ENCODE data around the gene CEP104.

The CEP104 gene

GRCh38 chr1:3762873-3763228, 94.2 kb downstream of the CEP104 start:
- no peak for DNase-seq (ENCODE audit: low spot score)

DNA sequence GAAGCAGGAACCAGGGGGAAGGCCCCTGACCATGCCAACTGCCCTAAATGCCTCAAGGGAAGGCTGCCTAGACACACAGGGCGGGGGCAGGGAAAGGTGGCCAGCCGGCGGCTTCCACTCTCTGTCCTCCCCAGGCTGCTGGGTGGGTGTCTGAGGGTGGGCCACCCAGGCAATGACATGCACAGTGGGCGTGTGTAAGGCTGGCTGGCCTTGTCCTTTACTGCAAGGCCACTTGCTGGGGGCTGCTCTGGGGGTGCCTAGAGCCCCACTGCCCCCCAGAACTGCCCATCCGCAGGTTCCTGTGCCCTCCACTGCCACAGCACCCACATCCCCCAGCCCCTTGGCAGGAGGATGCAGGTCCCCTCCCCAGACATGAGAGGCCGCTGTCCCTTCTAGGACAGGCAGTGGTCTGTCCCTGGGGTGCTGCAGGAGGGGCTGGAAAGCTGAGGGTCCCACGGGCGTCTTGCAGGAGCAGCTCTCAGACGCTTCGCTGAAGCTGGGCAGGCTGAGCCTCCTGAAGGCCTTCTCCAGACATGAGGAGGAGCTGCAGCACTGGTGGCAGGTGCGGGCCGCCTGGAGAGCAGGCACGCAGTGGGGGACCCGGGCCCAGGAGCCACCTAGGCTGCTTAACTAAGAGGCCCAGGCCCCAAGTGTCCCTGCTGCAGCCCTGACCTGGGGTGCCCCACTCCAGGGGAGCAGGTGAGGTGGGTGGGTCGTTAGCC, 94.7 kb downstream of the CEP104 start:
- DNase-seq (ENCODE audit: low spot score) = no peak

Measured in LoVo (cell line).